Lower leg skin (tissue), 3 donors: ENCODE results near the gene TNFAIP8L2.

Source experiments
- POLR2A ChIP-seq, 2 donors: fragments of 450-650 bp; IDR thresholded peaks; one replicate each; pipeline ENCODE4 v1.6.1; 2016 to 2017; ENCODE audit warnings: antibody characterized with exemption in 2 of 2, mild to moderate bottlenecking in 1 of 2, moderate library complexity in 1 of 2
- TF ChIP-seq, protein P1 (sequence below), 3 donors: fragments of 450-650 bp; IDR thresholded peaks; one replicate each; pipeline ENCODE4 v1.5.1; 2016; ENCODE audit warnings: antibody characterized with exemption in 3 of 3, mild to moderate bottlenecking in 3 of 3, moderate library complexity in 2 of 3

DNA sequence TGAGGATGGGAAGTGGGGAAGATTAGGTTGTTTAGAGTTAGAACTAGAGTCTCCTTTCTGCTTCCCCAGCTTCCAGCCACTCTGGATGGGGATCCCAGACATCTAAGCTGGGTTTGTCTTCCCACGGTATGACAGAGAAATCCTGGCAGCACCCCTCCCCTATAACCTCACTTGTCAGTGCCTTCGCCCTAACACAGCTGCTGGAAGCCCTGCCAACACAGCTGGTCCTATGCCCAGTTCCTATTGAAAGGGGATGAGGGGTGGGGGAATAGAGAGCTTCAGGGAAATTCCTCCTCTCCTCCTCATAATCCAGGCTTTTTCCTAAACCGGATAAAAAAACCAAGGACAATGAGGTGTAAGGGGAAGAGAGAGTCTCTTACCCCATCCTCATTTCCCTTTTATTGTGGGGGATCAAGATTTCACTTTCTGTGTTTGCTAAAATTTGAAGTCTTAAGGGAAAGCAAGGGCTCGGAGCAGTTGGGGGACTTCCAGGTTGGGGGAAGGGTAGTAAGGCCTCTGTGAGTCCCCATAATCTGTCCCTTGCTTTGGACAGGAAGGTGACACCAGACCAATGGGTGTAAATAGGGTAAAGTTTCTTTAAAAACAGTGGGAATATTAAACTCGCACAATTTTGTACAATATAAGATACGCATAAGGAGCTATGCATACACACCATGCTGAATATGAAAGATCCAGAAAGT is 18.7 kb downstream of the TNFAIP8L2 start:
- TF ChIP-seq, protein P1, sequence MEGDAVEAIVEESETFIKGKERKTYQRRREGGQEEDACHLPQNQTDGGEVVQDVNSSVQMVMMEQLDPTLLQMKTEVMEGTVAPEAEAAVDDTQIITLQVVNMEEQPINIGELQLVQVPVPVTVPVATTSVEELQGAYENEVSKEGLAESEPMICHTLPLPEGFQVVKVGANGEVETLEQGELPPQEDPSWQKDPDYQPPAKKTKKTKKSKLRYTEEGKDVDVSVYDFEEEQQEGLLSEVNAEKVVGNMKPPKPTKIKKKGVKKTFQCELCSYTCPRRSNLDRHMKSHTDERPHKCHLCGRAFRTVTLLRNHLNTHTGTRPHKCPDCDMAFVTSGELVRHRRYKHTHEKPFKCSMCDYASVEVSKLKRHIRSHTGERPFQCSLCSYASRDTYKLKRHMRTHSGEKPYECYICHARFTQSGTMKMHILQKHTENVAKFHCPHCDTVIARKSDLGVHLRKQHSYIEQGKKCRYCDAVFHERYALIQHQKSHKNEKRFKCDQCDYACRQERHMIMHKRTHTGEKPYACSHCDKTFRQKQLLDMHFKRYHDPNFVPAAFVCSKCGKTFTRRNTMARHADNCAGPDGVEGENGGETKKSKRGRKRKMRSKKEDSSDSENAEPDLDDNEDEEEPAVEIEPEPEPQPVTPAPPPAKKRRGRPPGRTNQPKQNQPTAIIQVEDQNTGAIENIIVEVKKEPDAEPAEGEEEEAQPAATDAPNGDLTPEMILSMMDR (IDR thresholded peaks at IDR 0.05): no peak
- TF ChIP-seq POLR2A (IDR thresholded peaks at IDR 0.05): no peak
